Lower leg skin (tissue), 3 donors: ENCODE measurements around the gene DCLRE1B.

Source experiments
- POLR2A ChIP-seq, 2 donors: fragments of 450-650 bp; IDR thresholded peaks; one replicate each; pipeline ENCODE4 v1.6.1; 2016 to 2017; ENCODE audit warnings: antibody characterized with exemption in 2 of 2, mild to moderate bottlenecking in 1 of 2, moderate library complexity in 1 of 2
- TF ChIP-seq, protein P1 (sequence below), 3 donors: fragments of 450-650 bp; IDR thresholded peaks; one replicate each; pipeline ENCODE4 v1.5.1; 2016; ENCODE audit warnings: antibody characterized with exemption in 3 of 3, mild to moderate bottlenecking in 3 of 3, moderate library complexity in 2 of 3

DNA sequence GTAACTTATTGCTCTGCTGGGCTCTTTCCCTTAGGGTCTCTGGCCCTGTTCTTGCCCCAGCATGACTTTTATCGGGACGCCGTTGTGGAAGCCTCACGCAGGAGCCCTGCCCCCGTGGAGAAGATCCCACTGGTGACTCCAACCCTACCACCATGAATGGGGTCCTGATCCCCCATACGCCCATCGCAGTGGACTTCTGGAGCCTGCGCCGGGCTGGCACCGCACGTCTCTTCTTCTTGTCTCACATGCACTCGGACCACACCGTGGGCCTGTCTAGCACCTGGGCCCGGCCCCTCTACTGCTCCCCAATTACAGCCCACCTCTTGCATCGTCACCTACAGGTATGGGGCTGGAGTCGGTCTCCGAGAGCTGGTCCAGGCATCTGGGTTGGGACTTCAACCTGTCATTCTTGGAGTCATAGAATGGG lies 322 bp downstream of the DCLRE1B start:
- TF ChIP-seq, protein P1, sequence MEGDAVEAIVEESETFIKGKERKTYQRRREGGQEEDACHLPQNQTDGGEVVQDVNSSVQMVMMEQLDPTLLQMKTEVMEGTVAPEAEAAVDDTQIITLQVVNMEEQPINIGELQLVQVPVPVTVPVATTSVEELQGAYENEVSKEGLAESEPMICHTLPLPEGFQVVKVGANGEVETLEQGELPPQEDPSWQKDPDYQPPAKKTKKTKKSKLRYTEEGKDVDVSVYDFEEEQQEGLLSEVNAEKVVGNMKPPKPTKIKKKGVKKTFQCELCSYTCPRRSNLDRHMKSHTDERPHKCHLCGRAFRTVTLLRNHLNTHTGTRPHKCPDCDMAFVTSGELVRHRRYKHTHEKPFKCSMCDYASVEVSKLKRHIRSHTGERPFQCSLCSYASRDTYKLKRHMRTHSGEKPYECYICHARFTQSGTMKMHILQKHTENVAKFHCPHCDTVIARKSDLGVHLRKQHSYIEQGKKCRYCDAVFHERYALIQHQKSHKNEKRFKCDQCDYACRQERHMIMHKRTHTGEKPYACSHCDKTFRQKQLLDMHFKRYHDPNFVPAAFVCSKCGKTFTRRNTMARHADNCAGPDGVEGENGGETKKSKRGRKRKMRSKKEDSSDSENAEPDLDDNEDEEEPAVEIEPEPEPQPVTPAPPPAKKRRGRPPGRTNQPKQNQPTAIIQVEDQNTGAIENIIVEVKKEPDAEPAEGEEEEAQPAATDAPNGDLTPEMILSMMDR (IDR thresholded peaks at IDR 0.05) = no peak
- no peak for TF ChIP-seq POLR2A (IDR thresholded peaks at IDR 0.05)
